Endothelial cell (in vitro differentiated cells): ENCODE measurements around the gene JSRP1. TPM values are rescaled to one million over a fixed set of nuclear protein-coding genes. Genes with fewer than 3 reads are reported as not detected.

Source experiments
- DNase-seq: peaks from one replicate; pipeline ENCODE4 v3.0.0; 2021; ENCODE audit warnings: low spot score
- H3K27ac Mint-ChIP-seq: one replicate; pipeline ENCODE4 v1.8.0; 2021; ENCODE audit warnings: mixed read lengths, inconsistent platforms; ENCODE audit not compliant: unreplicated experiment
- H3K27me3 Mint-ChIP-seq: one replicate; pipeline ENCODE4 v1.8.0; 2021; ENCODE audit warnings: mild to moderate bottlenecking, moderate library complexity, mixed read lengths, inconsistent platforms; ENCODE audit not compliant: unreplicated experiment
- H3K36me3 Mint-ChIP-seq: one replicate; pipeline ENCODE4 v1.8.0; 2021; ENCODE audit warnings: mild to moderate bottlenecking, low read depth, mixed read lengths, inconsistent platforms; ENCODE audit not compliant: unreplicated experiment
- H3K4me1 Mint-ChIP-seq: one replicate; pipeline ENCODE4 v1.8.0; 2021; ENCODE audit warnings: mild to moderate bottlenecking, mixed read lengths, inconsistent platforms; ENCODE audit not compliant: unreplicated experiment
- H3K4me3 Mint-ChIP-seq: one replicate; pipeline ENCODE4 v1.8.0; 2021; ENCODE audit warnings: mild to moderate bottlenecking, mixed read lengths, inconsistent platforms; ENCODE audit not compliant: unreplicated experiment
- H3K9me3 Mint-ChIP-seq: one replicate; pipeline ENCODE4 v1.8.0; 2021; ENCODE audit warnings: mixed read lengths, inconsistent platforms; ENCODE audit not compliant: unreplicated experiment
- CTCF ChIP-seq: fragments of 200-600 bp; sonication (generic); IDR thresholded peaks from one replicate; pipeline ENCODE4 v1.5.0; 2021; ENCODE audit warnings: antibody characterized with exemption; ENCODE audit not compliant: unreplicated experiment
- total RNA-seq: library from RNA; stranded (reverse); fragmentation: NEBNext Ultra II Directional; extraction: Animal tissue kit (Norgen Biotek cat#: 25700); gene quantifications from one replicate; pipeline ENCODE4 v1.2.1, GENCODE V29; 2021; ENCODE audit not compliant: unreplicated experiment

Gene JSRP1
- total RNA-seq, 1 donor from 2014 or later, result not detected

DNA sequence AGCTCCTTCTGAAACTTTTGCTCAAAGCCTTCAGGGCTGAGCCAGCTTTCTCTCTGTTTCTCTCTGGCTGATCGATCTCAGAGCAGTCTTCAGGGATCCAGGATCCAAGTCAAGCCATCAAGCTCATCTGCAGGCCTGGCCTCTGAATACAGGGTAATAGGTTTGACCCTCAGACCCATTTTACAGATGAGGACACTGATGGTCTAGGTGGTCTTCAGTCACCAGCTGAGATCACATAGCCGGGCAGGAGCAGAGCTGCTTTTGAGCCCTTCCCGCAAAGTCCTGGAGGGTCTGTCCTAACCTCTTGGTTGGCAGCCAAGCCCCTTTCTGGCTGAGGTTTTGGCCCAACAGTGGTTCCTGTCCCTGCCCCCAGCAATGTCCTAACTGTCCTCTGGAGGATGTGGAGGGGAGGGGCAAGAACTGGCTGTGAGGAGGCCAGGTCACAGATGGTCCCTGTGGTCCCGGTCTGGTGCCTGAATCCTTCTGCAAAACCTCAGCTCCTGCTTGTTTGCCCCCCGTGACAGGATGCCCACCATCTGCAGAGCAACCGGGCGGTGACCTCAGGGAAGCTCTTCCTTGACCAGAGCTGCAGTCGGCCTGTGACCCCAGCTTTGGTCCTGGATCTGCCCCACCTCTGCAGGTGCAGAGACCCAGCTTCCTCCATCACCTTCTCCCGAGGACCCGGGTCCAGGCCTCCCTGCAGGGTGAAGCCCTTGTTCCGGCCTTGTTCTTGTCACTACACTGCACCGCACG, 31.5 kb upstream of the JSRP1 start:
- Mint-ChIP-seq H3K4me1 (peaks cover 9% of the 10 kb centered on the region), H3K9me3 (no peaks in the 10 kb centered on the region), H3K27ac (no peak overlapping the region), H3K4me3 (no peak overlapping the region), H3K27me3 (peaks cover 8% of the 10 kb centered on the region), H3K36me3 (no peaks in the 10 kb centered on the region)
- TF ChIP-seq CTCF, result no peak
- DNase-seq, result no peak

DNA sequence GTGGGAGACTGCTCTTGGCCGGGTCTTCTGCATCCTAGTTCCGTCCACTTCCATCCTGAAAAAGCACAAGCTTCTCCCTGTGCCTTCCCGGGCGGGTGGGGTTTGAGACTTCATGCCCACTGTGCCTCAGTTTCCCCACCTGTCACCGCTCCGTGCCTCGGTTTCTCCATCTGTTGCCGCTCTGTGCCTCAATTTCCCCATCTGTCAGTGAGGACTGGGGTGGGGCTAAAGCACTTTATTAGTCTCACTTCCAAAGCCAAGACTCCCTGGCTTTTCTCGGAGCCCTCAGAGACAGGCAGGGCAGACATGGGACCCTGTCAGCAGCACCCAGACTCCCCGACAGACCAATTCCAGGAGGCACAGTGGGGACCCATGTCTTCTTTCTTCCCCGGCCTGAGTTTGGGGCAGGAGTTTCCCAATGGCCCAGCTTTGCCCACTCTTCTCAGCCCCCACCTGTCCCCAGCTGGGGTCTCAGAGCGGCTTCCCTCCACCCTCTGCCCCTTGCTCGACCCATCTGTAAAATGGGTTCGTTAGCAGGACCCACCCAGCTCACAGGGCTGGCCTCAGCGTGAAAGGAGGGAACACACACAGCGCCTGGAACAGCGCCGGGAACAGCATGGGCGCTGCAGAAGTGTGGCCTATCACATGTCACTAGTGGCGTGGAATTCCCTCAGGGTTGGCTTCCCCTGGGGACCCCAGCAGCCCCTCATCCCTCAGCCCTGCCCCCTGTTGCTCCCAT, 30.4 kb upstream of the JSRP1 start:
- H3K9me3 Mint-ChIP-seq, result no peaks in the 10 kb centered on the region
- H3K36me3 Mint-ChIP-seq, result no peaks in the 10 kb centered on the region
- H3K4me3 Mint-ChIP-seq, result no peak overlapping the region
- H3K4me1 Mint-ChIP-seq, result peaks cover 12% of the 10 kb centered on the region
- no peak for DNase-seq
- no peak for TF ChIP-seq CTCF
- H3K27ac Mint-ChIP-seq, result no peak overlapping the region
- peaks cover 10% of the 10 kb centered on the region for H3K27me3 Mint-ChIP-seq

DNA sequence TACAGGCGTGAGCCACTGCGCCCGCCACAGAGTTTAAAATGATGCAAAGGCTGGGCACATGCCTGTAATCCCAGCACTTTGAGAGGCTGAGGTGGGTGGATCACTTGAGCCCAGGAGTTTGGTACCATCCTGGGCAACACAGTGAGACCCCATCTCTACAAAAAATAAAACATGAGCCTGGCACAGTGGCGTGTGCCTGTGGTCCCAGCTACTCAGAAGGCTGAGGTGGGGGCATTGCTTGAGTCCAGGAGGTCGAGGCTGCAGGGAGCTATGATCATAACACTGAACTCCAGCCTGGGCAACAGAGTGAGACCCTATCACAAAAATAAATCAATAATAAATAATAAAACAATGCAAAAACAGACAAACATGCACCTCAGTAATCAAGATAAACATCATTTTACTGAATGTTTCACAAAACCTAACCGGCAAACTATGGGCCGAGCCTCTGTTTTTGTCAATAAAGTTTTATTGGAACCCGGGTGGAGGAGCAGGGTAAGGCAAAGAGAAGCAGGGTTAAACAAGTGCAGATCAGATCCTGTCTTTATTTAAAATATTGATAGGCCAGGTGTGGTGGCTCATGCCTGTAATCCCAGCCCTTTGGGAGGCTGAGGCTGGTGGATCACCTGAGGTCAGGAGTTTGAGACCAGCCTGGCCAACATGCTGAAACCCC, 27.8 kb upstream of the JSRP1 start:
- H3K4me3 Mint-ChIP-seq, result no peak overlapping the region
- TF ChIP-seq CTCF, result no peak
- H3K4me1 Mint-ChIP-seq, result peaks cover 8% of the 10 kb centered on the region
- no peak for DNase-seq
- H3K36me3 Mint-ChIP-seq, result no peaks in the 10 kb centered on the region
- no peak overlapping the region for H3K27ac Mint-ChIP-seq
- H3K27me3 Mint-ChIP-seq, result peaks cover 7% of the 10 kb centered on the region
- H3K9me3 Mint-ChIP-seq, result no peaks in the 10 kb centered on the region

- DNase-seq, result no peak
- no peaks in the 10 kb centered on the region for H3K9me3 Mint-ChIP-seq
- H3K27me3 Mint-ChIP-seq, result peaks cover 2% of the 10 kb centered on the region
- no peaks in the 10 kb centered on the region for H3K36me3 Mint-ChIP-seq
- H3K4me3 Mint-ChIP-seq, result peak overlapping the region; percentile 82
- no peak for TF ChIP-seq CTCF
- peaks cover 5% of the 10 kb centered on the region for H3K4me1 Mint-ChIP-seq
- no peak overlapping the region for H3K27ac Mint-ChIP-seq
These were observed 26.6 kb upstream of the JSRP1 start for GRCh38 chr19:2282862-2283237.
